Bone marrow (tissue), 2 donors: Measurements from ENCODE around the gene RNLS.
A peak's percentile ranks its signal among the peaks of the same experiment; 100 is the strongest.
"Not testable (repeated sequence)": the region's sequence is repeated elsewhere in the genome, so short reads cannot be mapped to it uniquely, and the experiment has no call there.

Source experiments
- DNase-seq, 2 donors: peaks; one replicate each; lab custom pipeline; 2025; lab: John Stamatoyannopoulos, UW

The RNLS gene

DNA sequence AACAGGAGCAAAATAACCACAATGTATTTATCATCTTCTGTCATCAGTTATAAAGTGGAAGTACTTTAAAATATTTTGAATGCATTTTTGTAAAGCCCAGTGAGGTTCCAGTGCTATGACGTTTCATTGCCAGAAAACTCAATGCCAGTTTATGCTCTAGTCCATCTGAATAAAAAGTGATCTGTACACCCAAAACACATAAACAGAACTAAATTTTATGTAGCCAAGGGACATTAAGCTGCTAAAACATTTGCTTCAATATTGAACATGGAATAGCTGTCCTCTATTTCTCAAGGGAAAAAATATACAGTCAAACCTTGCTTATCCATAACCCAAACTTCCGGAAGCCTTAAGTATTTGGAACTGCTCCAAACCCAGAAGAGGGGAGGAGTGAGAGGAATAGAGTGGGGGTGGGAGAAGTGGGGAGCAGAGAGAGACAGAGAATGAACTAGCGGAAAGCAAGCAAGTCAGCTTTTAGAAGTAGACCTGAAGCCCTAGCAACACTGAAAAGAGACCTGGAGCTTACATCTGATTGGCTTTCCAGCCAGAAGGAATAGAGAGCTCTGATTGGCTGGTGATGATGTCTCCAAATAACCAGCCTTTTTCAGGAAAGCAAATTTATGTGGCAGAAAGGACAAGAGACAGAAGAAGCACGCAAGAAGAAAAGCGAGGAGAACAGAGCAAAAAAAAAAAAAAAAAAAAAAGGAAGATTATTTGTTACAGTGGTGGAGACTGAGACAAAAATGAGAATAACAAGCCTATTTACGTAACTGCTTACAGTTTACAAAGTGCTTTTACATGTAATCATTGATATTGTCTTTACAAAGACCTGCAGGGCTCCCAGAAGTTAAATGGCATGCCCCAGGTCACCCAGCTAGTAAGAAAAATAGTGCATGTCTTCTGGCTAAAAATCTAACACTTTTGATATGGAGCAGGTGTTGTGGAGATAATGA is 196.0 kb downstream of the RNLS start:
- peak in 1 of 2 donors; percentile 84 for DNase-seq

DNA sequence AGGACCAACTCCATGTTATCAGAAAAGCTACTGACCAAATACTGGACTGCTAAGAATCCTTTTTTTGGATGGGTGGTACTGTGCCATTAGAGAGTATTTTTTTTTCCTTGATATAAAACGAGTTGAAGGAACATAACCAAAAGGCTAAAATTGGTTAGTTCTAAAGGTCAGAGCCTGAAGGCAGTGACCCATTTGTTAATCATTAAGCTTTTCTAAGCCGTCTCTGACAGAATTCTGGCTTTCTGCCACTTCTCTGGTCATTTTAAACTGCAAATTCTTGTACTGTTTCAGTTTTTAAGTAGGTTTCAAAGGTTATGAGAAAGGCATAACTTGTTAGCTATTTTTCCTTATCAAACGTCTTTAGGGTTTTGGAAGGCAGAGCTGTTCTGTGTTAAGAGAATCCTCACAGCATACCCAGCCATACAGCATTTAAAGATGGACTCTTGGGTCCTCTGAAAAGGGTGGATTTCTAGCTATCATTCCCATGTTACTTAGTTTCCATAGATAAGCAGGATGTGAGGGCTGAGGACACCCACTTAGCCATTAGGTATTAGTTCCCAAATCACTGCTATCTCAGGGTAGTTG is 196.8 kb downstream of the RNLS start:
- DNase-seq = no peak

DNA sequence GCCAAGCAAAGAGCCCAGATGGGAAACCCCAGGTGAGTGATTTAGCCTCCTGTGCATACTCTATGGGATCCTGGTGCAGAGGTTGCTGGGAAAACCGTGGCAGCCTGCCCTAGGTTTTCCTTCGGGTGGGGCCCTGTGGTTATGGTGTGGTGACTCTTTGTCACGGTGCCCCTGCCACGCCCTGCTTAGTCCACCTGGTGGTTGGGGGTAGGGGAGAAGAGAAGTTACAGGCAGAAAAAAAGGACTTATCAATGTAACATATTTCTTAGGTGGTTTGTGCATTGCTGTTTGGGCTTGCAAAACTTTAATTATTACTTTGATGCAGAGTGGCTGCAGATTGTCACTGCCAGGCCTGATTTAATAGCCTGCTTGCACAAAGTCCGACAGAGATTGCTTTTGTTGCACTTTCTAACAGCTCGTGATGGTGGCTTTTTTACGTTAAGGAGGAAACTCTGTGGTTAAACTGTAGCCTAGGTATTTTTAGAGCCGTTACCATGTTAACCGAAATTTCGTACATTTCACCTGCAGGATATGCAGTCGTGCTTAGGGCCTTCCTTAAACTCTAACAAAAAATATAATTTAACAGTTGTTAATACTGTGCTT is 197.4 kb downstream of the RNLS start:
- DNase-seq = peak in 1 of 2 donors; percentile 36

DNA sequence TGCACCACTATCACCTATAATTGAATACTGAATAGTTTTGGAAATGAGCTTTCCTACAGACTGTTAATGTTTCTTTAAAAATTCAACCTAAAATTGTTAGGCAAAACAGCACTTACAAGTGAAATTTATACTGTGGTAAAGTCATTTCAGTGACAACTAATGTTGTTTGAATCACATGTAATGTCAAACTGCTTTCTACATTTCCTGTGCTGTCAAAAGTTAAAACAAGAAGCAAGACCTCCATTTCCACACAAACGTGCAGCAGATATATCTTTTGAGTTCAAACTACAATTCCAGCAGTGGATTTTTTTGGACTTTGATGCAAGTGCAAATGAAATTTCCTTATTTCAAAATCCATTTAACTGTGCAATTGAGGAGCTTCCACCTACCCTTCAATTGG is 199.8 kb downstream of the RNLS start:
- peak in 1 of 2 donors; percentile 22 for DNase-seq

DNA sequence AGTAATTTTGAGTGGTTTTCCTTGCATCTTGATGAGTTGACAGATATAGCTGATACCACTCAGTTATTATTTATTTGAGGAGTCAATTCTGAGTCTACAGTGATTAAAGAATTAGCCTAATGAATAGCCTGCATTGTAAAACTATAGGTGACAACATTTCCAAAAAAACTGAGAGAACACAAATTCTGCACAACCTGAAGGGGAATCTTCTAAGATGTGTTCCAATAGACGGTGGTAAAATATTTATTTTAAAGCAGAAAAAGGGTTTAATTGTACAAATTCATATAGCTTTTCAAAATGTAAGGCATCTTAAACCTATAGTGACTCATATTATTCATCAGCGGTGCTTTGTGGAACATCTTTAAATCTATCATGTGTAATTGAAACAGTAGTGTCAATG is 200.4 kb downstream of the RNLS start:
- no peak for DNase-seq

DNA sequence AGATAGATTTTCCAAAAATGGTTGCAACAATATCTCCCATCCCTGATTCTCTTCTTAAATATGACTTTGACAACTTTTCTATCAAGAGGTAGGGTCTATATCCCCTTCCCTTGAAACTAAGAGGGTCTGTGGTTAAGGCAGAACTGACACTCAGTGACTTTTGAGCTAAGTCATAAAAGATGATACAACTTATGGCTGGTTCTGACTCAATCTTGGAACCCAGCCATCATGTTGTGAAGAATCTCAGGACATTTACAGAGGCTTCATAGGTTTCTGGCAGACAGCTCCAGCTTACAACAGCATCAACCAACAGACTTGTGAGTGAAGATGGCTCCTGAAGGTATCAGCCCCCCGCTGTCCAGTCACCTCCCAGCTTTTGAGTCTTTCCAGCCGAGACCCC is 203.5 kb downstream of the RNLS start:
- DNase-seq = no peak

DNA sequence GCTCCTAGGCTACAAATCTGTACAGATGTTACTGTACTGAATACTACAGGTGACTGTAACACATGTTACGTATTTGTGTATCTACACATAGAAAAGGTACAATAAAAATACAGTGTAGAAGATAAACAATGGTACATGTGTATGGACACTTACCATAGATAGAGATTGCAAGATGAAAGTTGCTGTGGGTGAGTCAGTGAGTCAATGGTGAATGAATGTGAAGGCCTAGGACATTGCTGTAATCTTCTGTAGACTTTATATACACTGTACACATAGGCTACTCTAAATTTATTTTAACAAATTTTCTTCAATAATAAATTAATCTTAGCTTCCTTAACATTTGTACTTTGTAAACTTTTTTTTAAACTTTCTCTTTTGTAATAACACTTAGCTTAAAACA is 205.6 kb downstream of the RNLS start:
- DNase-seq = no peak

DNA sequence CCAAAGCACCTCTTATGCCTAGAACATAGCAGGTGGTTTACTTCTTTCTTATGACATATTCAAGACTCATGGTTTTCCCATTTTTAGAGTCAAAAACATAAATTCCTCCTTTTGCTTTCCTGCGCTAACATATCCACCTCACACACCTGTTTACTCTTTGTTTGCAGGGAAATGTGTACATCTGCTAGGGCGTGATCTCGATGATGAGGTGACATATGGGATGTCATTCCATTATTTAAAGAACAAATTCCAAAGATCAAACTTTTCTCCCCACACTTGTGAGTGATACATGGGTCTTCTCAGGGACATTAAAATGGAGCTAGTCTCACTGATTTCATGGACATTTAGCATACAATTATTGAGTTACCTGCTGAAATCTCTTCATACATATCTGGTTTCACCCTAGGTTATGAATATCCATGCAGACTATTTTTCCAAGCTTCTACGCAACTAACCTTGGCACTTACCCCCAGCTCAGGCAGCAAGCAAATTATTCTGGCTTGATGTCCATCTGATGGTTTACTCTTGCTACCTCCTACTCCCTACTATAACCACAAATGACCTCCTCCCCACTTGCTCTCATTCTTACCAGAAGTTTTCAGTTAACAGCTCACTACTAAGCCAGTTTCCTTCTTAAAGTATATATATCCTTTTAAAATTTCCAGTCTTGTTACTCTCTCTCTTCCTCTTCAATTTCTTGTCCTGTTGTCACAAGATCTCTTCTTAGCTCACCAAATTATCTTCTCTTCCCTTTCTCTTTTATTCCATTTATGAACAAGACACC is 208.5 kb downstream of the RNLS start:
- no peak for DNase-seq

DNA sequence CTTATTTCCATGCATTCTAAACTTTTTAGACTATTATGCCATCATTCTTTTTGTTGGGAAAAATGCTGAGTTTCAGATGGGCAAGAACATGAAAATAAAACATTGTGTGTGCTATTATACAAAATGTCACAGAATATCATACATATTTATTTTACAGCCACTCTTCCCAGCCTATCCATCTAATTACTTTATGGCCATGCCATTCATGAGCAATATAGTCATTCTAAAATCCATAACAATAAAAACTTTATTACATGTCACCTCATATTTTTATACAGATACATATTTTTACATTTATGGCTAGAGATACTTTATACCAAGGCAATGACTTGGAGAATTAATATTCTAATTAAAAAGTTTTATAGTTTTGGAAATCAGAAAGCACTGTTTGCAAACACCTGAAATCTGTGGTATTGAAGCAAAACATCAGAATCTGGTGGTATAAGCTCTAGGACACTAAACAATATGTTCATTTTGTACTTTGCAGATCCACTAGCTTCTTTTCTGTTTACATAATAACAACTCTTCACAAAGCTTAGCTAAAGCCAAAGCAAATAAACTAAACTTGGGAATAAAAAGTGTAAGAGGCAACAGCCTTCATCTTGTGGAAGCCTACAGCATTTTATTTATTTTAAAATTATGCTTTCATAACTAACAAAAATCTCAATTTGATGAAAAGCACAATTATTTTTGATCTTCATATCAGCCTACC is 210.1 kb downstream of the RNLS start:
- no peak for DNase-seq

DNA sequence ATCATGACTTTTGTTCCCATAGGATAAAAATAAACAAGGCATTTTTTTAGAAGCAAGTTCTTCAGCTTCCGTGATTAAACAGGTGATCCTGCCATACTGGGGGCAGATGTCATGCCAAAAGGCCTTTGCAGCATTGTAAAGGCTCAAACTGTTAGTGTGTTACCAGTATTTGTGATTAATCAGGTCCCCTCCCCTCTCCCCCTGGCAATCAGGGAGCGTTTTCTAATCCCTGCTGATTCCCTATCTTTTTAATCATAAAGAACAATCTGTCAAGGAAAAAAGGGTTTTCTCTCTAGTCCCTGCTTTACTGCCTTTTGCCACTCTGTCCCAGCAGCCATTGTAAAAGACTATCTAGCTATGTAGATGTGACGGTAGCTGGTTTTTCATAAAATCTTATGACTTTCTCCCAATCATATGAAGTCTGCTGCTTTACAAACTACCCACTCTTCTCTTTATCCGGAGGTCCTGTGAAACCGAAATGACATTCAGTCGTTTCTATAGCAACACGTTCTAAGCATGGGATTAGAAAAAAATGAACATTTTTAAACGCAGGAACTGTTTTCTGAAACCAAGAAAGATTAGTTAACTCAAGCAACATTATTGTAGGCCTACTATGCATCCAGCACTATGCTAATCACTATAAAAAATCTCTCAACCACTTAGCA is 210.9 kb downstream of the RNLS start:
- no peak for DNase-seq

DNA sequence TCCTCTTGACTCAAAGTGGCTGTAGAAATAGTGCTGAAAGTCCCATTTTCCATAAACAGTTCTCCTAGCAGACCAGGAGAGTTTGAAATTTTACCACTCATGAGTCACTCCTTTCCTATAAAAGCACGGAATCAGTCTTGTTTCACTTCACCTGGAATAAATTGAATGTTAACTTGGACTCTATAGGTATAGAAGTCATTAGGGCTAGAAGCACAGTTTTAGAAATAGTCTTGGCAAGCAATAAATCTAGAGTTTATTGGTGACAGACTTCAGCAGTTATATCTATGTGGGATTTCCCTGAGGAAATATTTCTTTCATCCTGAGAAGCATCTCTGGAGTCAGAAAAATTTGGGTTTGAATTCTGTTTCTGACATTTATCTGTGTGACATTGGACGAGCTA is 212.4 kb downstream of the RNLS start:
- DNase-seq = no peak

DNA sequence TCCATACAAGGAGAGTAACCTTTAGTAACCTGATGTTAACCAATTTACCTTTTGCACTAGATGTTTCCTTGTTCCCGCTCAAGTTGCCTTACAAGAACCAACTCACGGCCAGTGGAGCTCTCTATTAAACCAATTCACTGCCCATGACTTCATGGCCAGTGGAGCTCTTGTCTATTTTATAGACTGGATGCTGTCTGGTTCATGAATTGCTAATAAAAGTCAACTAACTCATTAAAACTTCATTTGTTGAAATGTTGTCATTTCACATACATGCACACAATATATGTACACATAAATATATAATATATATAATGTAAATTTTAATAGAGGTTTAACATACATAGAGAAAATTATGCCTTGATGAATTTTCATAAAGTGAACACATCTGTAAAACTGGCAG is 216.3 kb downstream of the RNLS start:
- no peak for DNase-seq

DNA sequence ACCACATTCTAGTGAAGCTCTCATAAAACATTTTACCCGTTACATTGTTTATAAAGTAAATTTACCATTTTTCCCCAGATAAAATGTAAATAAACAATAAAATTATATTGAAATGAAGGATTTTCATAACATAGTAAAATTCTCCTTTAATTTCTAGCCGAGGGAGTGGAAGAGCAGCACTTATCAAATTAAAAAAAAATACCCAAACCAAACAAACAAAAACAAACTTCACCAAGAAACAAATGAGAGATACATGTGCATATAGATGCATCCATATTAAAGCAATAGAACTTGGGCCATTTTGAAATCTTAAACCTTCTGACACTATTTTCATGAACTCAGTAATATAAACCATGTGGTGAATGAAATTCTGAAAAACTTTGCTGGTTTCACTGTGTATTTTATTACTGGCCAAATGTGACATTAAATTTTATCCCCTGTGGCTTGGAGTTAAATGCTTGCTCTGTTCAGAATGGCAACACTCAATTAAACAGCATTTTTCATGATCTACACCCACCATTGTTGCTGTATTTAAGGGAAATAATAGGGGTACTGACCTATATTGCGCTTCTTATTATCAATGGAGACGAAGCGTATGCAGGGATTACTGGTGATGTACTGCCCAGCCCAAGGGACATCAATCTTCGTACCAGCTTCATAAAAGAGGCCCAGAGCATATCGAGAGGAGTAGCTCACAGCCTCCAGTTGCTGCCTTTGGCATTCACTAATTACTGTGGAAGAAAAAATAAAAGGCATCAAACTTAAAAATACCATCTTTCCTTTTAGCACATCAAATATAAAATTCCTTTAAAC is 220.9 kb downstream of the RNLS start:
- DNase-seq = no peak

DNA sequence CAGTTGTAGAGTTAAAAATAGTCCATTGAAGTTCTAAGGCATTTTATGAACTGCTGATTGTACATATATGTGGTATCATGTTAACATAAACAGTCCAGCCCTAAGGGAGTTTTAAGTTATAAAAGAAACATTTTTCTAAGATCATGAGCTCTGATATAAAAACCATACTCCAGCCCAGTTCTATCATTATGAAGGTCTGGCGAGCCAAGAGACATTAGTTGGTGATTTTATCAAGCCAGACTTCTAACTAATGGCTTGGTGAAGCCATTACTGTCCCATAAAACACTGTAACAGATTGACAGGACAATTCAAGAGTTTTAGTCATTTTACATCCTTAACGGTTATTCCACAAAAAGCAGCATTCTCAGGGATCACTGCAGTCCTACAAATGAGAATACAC is 221.6 kb downstream of the RNLS start:
- DNase-seq = no peak

DNA sequence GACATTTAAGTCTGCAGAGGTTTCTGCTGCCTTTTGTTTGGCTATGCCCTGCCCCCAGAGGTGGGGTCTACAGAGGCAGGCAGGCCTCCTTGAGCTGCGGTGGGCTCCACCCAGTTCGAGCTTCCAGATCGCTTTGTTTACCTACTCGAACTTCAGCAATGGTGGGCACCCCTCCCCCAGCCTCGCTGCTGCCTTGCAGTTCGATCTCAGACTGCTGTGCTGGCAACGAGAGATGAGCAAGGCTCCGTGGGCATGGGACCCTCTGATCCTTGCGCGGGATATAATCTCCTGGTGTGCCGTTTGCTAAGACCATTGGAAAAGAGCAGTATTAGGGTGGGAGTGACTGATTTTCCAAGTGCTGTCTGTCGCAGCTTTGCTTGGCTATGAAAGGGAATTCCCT is 227.4 kb downstream of the RNLS start:
- DNase-seq = not testable (repeated sequence)

DNA sequence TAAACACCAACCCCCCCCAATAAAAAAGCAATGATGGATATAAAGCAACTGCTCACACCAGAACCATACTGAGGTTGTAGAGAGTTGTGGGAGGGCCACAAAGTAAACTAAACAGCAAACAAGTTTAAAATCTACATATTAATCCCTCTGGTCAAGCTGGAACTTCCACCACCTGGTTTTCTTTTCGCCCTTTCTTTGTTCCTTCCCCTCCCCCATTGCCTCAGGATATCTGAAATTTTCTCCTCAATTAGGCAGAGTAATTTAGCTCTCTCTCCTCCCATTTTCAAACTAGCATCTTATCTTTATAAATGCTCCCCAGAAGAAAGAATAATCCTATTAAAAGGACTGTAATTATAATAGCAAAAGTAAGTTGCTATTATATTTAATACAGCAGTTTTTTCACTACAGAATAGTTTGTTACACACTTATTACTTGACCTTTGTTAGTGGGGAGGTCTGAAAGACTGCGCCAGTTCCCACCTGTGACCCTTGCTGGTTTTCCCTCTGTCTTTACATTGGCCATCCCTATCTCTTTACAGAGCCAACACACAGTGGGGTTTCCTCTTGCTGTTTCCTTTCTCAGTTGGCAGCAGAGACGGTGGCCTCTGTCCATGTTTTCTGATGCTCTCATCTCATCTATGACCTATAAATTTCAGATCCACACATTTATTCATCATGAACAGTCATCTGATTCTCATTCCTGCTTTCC is 235.4 kb downstream of the RNLS start:
- DNase-seq = no peak

DNA sequence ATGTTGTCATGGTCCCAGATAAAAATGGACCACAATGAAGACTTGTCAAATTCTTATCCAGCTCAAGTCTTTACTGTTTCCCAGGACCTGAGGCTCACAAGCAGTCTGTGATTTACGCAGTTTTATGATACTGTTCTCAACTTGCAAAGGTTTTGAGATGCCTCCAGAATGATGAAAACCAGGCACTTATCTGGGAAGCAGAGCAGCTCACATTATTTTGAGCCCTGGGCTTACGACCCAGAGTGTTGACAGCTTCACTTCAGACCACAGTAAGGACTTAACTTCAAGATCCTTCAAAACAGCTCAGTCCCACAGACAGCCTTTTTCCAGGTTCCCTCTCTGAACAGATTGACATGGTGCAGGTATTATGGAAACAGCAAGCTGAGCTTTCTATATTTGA is 236.1 kb downstream of the RNLS start:
- no peak for DNase-seq

DNA sequence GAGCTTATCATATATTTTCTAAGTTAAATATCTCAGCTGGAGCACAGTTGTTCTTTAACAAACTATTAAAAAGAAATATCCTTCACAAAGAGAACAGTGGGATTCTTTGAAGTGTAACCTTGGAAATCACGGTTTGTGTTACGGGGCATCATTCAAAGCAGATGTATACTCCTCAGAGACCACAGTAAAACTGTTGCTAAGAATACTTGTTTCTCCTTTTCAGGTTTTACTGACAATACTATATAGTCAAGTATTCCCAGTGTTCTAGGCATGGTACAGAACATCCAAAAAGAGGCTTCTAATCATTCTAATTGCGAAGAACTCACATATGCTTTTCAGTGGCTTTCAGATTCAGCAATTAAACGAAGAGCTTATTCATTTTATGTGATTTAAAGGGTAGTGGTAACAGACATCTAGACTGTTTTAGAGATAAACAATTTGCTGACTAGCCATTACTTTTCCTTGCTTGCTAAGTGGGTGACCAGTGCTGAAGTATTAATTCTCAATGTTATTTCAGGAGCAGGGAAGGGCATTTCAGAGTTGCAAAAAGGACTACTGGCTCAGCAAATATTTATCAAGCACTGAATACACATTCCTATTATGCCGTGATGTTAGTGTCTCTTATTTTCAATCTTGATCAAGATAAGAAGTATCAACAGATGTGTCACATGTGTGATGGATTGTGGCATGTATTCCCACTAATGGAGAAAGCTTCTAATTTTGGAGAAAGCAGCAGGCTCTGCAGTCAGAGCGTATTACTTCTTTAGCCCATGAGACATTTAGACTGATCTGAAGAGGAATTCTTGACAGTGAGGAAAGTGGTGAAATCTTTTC is 236.8 kb downstream of the RNLS start:
- no peak for DNase-seq
